Hepatocyte (in vitro differentiated cells): ENCODE data around the gene POLD4. TPM values are rescaled to one million over a fixed set of nuclear protein-coding genes. Genes with fewer than 3 reads are reported as not detected.

Experiments
- DNase-seq: peaks from one replicate; pipeline ENCODE4 v3.0.0-alpha.2; 2016; ENCODE audit warnings: low spot score
- H2AFZ ChIP-seq: fragments of 200-600 bp; sonication (generic); 2 replicates; pipeline ENCODE4 v1.6.0; 2016; ENCODE audit warnings: antibody characterized with exemption, mild to moderate bottlenecking
- H3K27ac ChIP-seq: fragments of 200-600 bp; sonication (generic); 2 replicates; pipeline ENCODE4 v1.5.1; 2016; ENCODE audit warnings: mild to moderate bottlenecking
- H3K27me3 ChIP-seq: fragments of 200-600 bp; sonication (generic); 2 replicates; pipeline ENCODE4 v1.6.1; 2016
- H3K36me3 ChIP-seq: fragments of 200-600 bp; sonication (generic); replicated peaks from 2 replicates; pipeline ENCODE4 v1.5.1; 2016; ENCODE audit warnings: low read depth; ENCODE audit not compliant: insufficient read depth
- H3K4me1 ChIP-seq: fragments of 200-600 bp; sonication (generic); 2 replicates; pipeline ENCODE4 v1.5.1; 2016; ENCODE audit warnings: mild to moderate bottlenecking, moderate library complexity; ENCODE audit not compliant: insufficient read depth
- H3K4me2 ChIP-seq: fragments of 200-600 bp; sonication (generic); 2 replicates; pipeline ENCODE4 v1.6.0; 2016
- H3K4me3 ChIP-seq: fragments of 200-600 bp; sonication (generic); 2 replicates; pipeline ENCODE4 v1.5.1; 2016; ENCODE audit warnings: mild to moderate bottlenecking
- H3K79me2 ChIP-seq: fragments of 200-600 bp; sonication (generic); 2 replicates; pipeline ENCODE4 v1.6.0; 2017; ENCODE audit warnings: mild to moderate bottlenecking
- H3K9me2 ChIP-seq: fragments of 200-600 bp; sonication (generic); replicated peaks from 2 replicates; pipeline ENCODE4 v1.6.0; 2017; ENCODE audit warnings: mild to moderate bottlenecking; ENCODE audit not compliant: insufficient read depth
- H3K9me3 ChIP-seq: fragments of 200-600 bp; sonication (generic); 2 replicates; pipeline ENCODE4 v1.5.1; 2016; ENCODE audit warnings: low read depth, mild to moderate bottlenecking
- H4K20me1 ChIP-seq: fragments of 200-600 bp; sonication (generic); 2 replicates; pipeline ENCODE4 v1.6.0; 2016; ENCODE audit warnings: mild to moderate bottlenecking; ENCODE audit not compliant: insufficient read depth, poor library complexity, severe bottlenecking
- CTCF ChIP-seq: fragments of 200-600 bp; sonication (generic); IDR thresholded peaks from 2 replicates; pipeline ENCODE4 v1.5.1; 2016; ENCODE audit warnings: antibody characterized with exemption, mild to moderate bottlenecking; ENCODE audit not compliant: poor library complexity
- EZH2 ChIP-seq: fragments of 200-600 bp; sonication (generic); IDR thresholded peaks from 2 replicates; pipeline ENCODE4 v1.6.1; 2016; ENCODE audit warnings: antibody characterized with exemption, mild to moderate bottlenecking, borderline replicate concordance
- EZH2phosphoT487 ChIP-seq: fragments of 200-600 bp; sonication (generic); IDR thresholded peaks from one replicate; pipeline ENCODE4 v1.6.1; 2018; ENCODE audit warnings: antibody characterized with exemption, mild to moderate bottlenecking, low read depth, moderate library complexity; ENCODE audit not compliant: unreplicated experiment, severe bottlenecking
- WGBS: methylation state at CpG from one replicate; pipeline ENCODE4 v1.1.6; 2016; ENCODE audit warnings: low lambda C conversion rate; ENCODE audit errors: missing lambda C conversion rate; 5-methylcytosine and 5-hydroxymethylcytosine counted together
- polyA plus RNA-seq: library from polyadenylated mRNA; unstranded; fragments of >200 nt; fragmentation: Nextera tagmentation; extraction: Ambion mirVana; gene quantifications from 2 replicates; pipeline ENCODE4 v1.2.1, GENCODE V29; 2016
- total RNA-seq: library from RNA; depleted of rRNA; stranded (reverse); fragments of >200 nt; gene quantifications from 2 replicates; pipeline ENCODE4 v1.2.3, GENCODE V29; 2014

Gene POLD4
- total and polyA plus RNA-seq, 2 experiments from 2014 or later, result 74.4 to 97.4 TPM

DNA sequence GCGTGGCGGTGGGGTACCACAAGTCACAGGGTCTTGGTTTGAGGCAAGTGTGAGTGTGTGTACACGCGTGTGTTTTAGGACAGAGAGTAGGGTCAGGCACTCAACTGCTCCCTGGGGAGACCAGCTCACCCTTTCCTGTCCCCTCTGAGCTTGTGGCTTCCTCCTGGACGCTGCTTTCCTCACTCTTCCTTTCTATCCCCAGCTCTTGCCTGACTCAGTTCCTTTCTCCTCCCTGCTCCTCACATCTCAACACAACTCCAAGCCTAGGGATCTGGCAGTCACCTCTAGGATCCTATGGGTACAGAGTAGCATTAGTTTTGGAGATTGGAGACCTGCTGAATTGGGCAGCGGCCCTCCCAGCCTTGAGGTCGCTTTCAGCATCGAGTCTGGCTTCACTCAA lies 15.9 kb upstream of the POLD4 start:
- no peak for TF ChIP-seq CTCF
- no peak for TF ChIP-seq EZH2
- TF ChIP-seq EZH2phosphoT487, result no peak
- Histone ChIP-seq H3K4me3 (no peak overlapping the region), H3K9me2 (no peaks in the 10 kb centered on the region), H3K27ac (peak overlapping the region; percentile 99), H3K4me1 (peaks cover 75% of the 10 kb centered on the region), H3K9me3 (no peaks in the 10 kb centered on the region), H3K4me2 (peak overlapping the region; percentile 91), H2AFZ (no peak overlapping the region), H3K36me3 (no peaks in the 10 kb centered on the region), H3K79me2 (peaks cover 37% of the 10 kb centered on the region), H4K20me1 (no peaks in the 10 kb centered on the region), H3K27me3 (no peaks in the 10 kb centered on the region)
- 85% methylated on average over 8 of the region's 8 CpGs for WGBS
- no peak for DNase-seq

DNA sequence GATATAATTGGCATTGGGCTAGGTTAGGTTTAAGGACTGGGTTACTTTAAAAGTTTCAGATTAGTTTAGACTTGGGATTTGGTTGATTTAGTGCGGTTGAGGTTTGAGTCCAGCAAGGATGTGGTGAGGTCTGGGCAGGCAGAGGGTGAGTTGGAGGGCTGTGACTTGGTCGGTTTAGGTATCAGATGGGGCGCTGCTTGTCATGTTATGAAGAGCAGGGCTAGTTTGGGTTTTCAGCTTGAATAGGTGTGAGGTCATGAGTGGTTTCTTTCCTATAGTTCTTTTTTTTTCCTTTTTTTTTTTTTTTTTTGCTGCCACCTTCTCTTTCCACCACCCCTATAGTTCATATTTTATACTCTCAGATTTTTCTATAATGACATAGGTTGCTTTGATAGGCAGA lies 15.3 kb upstream of the POLD4 start:
- Histone ChIP-seq H3K4me3 (no peak overlapping the region), H3K36me3 (no peaks in the 10 kb centered on the region), H3K27ac (peak overlapping the region; percentile 99), H4K20me1 (no peaks in the 10 kb centered on the region), H3K4me1 (peaks cover 69% of the 10 kb centered on the region), H3K79me2 (peaks cover 42% of the 10 kb centered on the region), H2AFZ (no peak overlapping the region), H3K27me3 (no peaks in the 10 kb centered on the region), H3K4me2 (peak overlapping the region; percentile 69), H3K9me3 (no peaks in the 10 kb centered on the region), H3K9me2 (no peaks in the 10 kb centered on the region)
- TF ChIP-seq EZH2phosphoT487 (no peak), CTCF (no peak), EZH2 (no peak)
- DNase-seq, result no peak
- 94% methylated on average over 3 of the region's 3 CpGs for WGBS

DNA sequence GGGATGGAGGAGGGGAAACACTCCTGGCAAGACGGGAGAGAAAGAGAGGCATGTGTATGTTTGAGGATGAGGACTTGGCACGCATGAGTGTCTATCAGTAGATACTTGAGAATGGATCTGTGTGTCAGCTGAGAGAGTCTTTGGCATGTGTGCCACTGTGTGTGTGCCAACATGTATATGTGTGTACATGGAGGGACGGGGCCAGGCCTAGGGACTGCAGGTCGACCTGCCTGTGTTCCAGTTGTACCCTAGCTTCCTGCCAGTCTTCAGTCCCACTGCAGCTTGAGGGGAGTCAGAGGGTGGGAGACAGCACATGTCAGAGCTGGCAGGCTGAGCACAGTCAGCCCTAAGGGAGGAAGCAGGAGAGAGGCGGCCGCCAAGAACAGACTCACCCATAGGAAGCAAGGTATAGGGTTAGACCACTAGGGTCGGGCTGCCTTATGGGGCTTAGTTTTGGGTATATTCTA lies 14.4 kb upstream of the POLD4 start:
- H3K4me2 ChIP-seq, result peak overlapping the region; percentile 69

More for the DNA sequence above, 14.4 kb upstream of the POLD4 start:
- 75% methylated on average over 6 of the region's 7 CpGs for WGBS
- peaks cover 37% of the 10 kb centered on the region for H3K79me2 ChIP-seq
- H3K27ac ChIP-seq, result peak overlapping the region; percentile 99
- no peak for DNase-seq
- no peak overlapping the region for H3K4me3 ChIP-seq
- H2AFZ ChIP-seq, result no peak overlapping the region
- no peaks in the 10 kb centered on the region for H3K27me3 ChIP-seq
- no peaks in the 10 kb centered on the region for H4K20me1 ChIP-seq
- no peaks in the 10 kb centered on the region for H3K9me3 ChIP-seq
- no peak for TF ChIP-seq EZH2phosphoT487
- TF ChIP-seq EZH2, result no peak
- TF ChIP-seq CTCF, result no peak
- H3K9me2 ChIP-seq, result no peaks in the 10 kb centered on the region
- no peaks in the 10 kb centered on the region for H3K36me3 ChIP-seq
- H3K4me1 ChIP-seq, result peaks cover 67% of the 10 kb centered on the region
